Gastroesophageal sphincter (tissue), 4 donors: ENCODE results near the gene GEMIN7. TPM values are rescaled to one million over a fixed set of nuclear protein-coding genes. Genes with fewer than 3 reads are reported as not detected.
A peak's percentile ranks its signal among the peaks of the same experiment; 100 is the strongest.

Experiments used
- ATAC-seq: fragments of 150-250 bp; one replicate; pipeline ENCODE4 v1.9.1; 2016; ENCODE audit warnings: mild to moderate bottlenecking, moderate library complexity
- H3K27ac ChIP-seq, 4 donors: fragments of 200-600 bp; sonication (generic) in 3 of 4; 1 replicate in 3 of 4; 2 replicates in 1 of 4; pipeline ENCODE4 v1.5.1; 2016 to 2019
- H3K27me3 ChIP-seq: fragments of 200-600 bp; sonication (generic); one replicate; pipeline ENCODE4 v1.5.1; 2019
- H3K36me3 ChIP-seq, 2 donors: fragments of 200-600 bp; sonication (generic); one replicate each; pipeline ENCODE4 v1.5.1; 2019; ENCODE audit warnings: control low read depth in 1 of 2
- H3K4me1 ChIP-seq, 3 donors: fragments of 200-600 bp; sonication (generic); 1 replicate in 2 of 3; 2 replicates in 1 of 3; pipeline ENCODE4 v1.5.1; 2016 to 2019; ENCODE audit warnings: control low read depth in 2 of 3
- H3K4me3 ChIP-seq, 2 donors: fragments of 200-600 bp; sonication (generic); one replicate each; pipeline ENCODE4 v1.5.1; 2019; ENCODE audit warnings: mild to moderate bottlenecking in 1 of 2, moderate library complexity in 1 of 2
- H3K9me3 ChIP-seq, 3 donors: fragments of 200-600 bp; sonication (generic); one replicate each; pipeline ENCODE4 v1.5.1; 2017 to 2019; ENCODE audit warnings: control low read depth in 2 of 3
- CTCF ChIP-seq, 4 experiments: fragments of 200-600 bp in 2 of 4; fragments of 450-650 bp in 2 of 4; sonication (generic) in 1 of 4; IDR thresholded peaks; one replicate each; pipeline ENCODE4 v1.5.1; 2017 to 2019; ENCODE audit warnings: antibody characterized with exemption in 4 of 4, mild to moderate bottlenecking in 2 of 4, moderate library complexity in 2 of 4
- EP300 ChIP-seq: sonication (generic); formaldehyde crosslinking; IDR thresholded peaks from one replicate; pipeline ENCODE4 v1.6.1; 2017; ENCODE audit warnings: antibody characterized with exemption, mild to moderate bottlenecking
- POLR2A ChIP-seq, 2 donors: fragments of 450-650 bp; IDR thresholded peaks; one replicate each; pipeline ENCODE4 v1.6.1; 2017; ENCODE audit warnings: antibody characterized with exemption in 2 of 2, mild to moderate bottlenecking in 2 of 2, moderate library complexity in 1 of 2
- POLR2AphosphoS5 ChIP-seq: sonication (generic); formaldehyde crosslinking; IDR thresholded peaks from one replicate; pipeline ENCODE4 v1.6.1; 2017; ENCODE audit warnings: antibody characterized with exemption
- WGBS, 2 donors: methylation state at CpG; one replicate each; pipeline ENCODE4 v1.1.5; 2018; ENCODE audit warnings: low coverage in 1 of 2; 5-methylcytosine and 5-hydroxymethylcytosine counted together
- total RNA-seq, 4 donors: library from RNA; depleted of rRNA; stranded (reverse); fragments of >200 nt; gene quantifications; one replicate each; pipeline ENCODE4 v1.1.0, GENCODE V29; 2016

GEMIN7 gene
- total RNA-seq, 4 donors from 2014 or later, result 6.4 to 17.6 (median 14.8) TPM

DNA sequence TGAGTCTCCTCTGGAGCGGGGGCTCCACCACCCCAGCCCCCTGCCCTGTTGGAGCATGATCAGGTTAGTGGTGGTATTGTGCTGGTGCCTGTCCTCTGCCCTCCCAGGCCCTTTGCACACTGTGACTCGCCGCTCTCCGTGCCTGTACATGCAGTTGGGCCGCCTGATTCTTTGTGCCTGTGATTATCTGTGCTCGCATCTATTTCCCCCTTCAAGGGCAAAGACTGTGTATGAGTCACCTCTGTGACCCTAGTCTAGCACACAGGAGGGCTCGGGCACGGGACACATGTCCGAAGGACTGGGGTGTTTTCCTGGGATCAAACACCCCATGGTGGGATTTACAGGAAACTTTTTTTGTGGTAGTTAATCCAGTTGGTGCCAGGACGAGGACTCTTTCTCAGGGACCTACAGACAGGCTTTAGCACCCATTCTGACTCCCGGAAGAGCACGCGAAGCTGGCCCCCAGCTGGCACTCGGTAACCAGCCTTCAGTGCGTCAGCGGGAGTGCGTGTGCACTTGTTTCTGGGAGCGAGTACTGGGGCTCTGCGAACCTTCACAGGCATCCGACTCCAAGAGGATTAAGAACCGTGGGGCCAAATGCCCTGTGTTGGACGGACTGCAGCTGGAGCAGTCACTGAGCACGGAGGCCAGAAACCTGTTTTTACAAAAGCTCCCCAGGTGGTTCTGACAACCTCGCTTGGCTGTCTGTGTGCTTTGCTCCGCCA lies 20.6 kb downstream of the GEMIN7 start:
- Histone ChIP-seq H3K9me3 (no peaks in the 10 kb centered on the region), H3K27ac (peak overlapping the region in 3 of 4 donors; percentile 12 to 51 (median 44)), H3K4me1 (peaks cover 0 to 85% (median 40%) of the 10 kb centered on the region in 3 donors), H3K27me3 (no peaks in the 10 kb centered on the region), H3K4me3 (no peak overlapping the region), H3K36me3 (no peaks in the 10 kb centered on the region)
- no peak for ATAC-seq
- TF ChIP-seq POLR2AphosphoS5 (peak; percentile 22), CTCF (IDR thresholded peaks at IDR 0.05) (no peak)
- WGBS, 2 donors, result 35 to 59% methylated on average over 4 to 9 of the region's 25 CpGs

- Histone ChIP-seq H3K27me3 (no peaks in the 10 kb centered on the region), H3K27ac (peak overlapping the region in 3 of 4 donors; percentile 10 to 51 (median 12)), H3K9me3 (no peaks in the 10 kb centered on the region), H3K4me3 (no peak overlapping the region), H3K36me3 (no peaks in the 10 kb centered on the region), H3K4me1 (peaks cover 0 to 85% (median 35%) of the 10 kb centered on the region in 3 donors)
- ATAC-seq, result no peak
- no CpG with 5 or more reads among the region's 3 CpGs for WGBS, 2 donors
- TF ChIP-seq EP300 (no peak), POLR2AphosphoS5 (no peak), POLR2A (IDR thresholded peaks at IDR 0.05) (no peak), CTCF (IDR thresholded peaks at IDR 0.05) (no peak)
Measured at GRCh38 chr19:45100201-45100600, 21.1 kb downstream of the GEMIN7 start.

DNA sequence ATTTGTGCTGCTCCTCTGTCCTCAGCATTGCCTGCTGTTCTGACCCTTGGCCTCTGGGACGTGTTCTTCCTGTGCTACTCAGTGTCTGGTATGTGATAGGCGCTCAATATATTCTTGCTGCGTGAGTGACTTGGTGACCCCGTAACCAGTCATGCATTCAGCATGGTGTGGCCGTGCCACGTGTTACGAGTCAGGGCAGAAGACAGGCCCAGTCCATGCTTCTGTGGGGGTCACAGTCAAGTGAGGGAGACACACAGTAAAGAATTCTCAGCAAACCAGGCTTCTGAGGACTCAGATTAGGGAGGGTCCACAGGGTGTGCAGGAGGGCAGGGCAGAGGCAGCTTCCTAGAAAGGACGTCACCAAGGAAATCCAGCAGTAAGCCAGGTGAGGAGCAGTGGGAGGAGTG lies 21.8 kb downstream of the GEMIN7 start:
- no peak overlapping the region for H3K4me3 ChIP-seq
- H3K9me3 ChIP-seq, result no peaks in the 10 kb centered on the region
- ATAC-seq, result no peak
- peak overlapping the region in 1 of 4 donors; percentile 10 for H3K27ac ChIP-seq
- WGBS, 2 donors, result 80% methylated on average over 1 of the region's 8 CpGs
- no peaks in the 10 kb centered on the region for H3K36me3 ChIP-seq
- no peaks in the 10 kb centered on the region for H3K27me3 ChIP-seq
- peaks cover 0 to 85% (median 35%) of the 10 kb centered on the region in 3 donors for H3K4me1 ChIP-seq
- TF ChIP-seq POLR2A (IDR thresholded peaks at IDR 0.05) (no peak), CTCF (IDR thresholded peaks at IDR 0.05) (no peak), EP300 (no peak), POLR2AphosphoS5 (no peak)

DNA sequence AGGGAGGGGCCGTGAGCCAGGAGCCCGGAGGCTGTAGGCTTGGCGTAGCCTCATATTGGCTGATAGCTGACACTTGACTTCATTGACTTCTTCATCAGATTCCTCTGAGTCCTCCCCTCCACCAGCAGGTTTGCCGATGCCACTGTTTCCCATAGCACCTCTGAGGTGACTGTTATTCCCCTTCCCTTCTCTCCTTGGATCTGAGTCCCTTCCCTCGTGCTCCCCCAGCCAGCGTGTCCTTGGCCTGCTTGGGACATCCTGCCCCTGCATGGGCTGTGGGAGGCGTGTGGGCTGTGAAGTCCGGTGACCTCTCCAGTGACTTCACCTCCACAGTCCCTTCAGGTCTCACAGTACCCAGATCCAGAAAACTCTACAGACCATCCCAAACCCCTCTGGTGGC lies 22.7 kb downstream of the GEMIN7 start:
- peaks cover 0 to 76% (median 35%) of the 10 kb centered on the region in 3 donors for H3K4me1 ChIP-seq
- 70 to 90% methylated on average over 4 of the region's 8 CpGs for WGBS, 2 donors
- no peak for ATAC-seq
- H3K9me3 ChIP-seq, result no peaks in the 10 kb centered on the region
- no peak overlapping the region for H3K4me3 ChIP-seq
- H3K27ac ChIP-seq, result no peak overlapping the region
- H3K27me3 ChIP-seq, result no peaks in the 10 kb centered on the region
- TF ChIP-seq CTCF (IDR thresholded peaks at IDR 0.05), result no peak
- no peak for TF ChIP-seq EP300
- TF ChIP-seq POLR2A (IDR thresholded peaks at IDR 0.05), result no peak
- no peak for TF ChIP-seq POLR2AphosphoS5
- no peaks in the 10 kb centered on the region for H3K36me3 ChIP-seq

GRCh38 chr19:45102481-45102880 lies 23.4 kb downstream of the GEMIN7 start:
- Histone ChIP-seq H3K27ac (no peak overlapping the region), H3K4me3 (no peak overlapping the region), H3K27me3 (no peaks in the 10 kb centered on the region), H3K36me3 (no peaks in the 10 kb centered on the region), H3K4me1 (peaks cover 0 to 69% (median 34%) of the 10 kb centered on the region in 3 donors), H3K9me3 (no peaks in the 10 kb centered on the region)
- TF ChIP-seq EP300, result no peak
- no peak for TF ChIP-seq POLR2AphosphoS5
- TF ChIP-seq POLR2A (IDR thresholded peaks at IDR 0.05), result no peak
- no peak for TF ChIP-seq CTCF (IDR thresholded peaks at IDR 0.05)
- ATAC-seq, result no peak
- WGBS, 2 donors, result no CpG with 5 or more reads among the region's 7 CpGs
